CD4-positive, alpha-beta T cell treated with Interleukin-15 for 4 hours (primary cell): ENCODE measurements around the gene ZNF385C.

ENCODE experiments used
- DNase-seq: peaks from one replicate; pipeline ENCODE4 v3.0.0-alpha.2; 2020; ENCODE audit warnings: low spot score

The ZNF385C gene

GRCh38 chr17:42107597-42108576, 9.6 kb upstream of the ZNF385C start:
- peak; percentile 86 for DNase-seq

- DNase-seq = no peak
Measured at GRCh38 chr17:42107124-42107523, 8.9 kb upstream of the ZNF385C start.

DNA sequence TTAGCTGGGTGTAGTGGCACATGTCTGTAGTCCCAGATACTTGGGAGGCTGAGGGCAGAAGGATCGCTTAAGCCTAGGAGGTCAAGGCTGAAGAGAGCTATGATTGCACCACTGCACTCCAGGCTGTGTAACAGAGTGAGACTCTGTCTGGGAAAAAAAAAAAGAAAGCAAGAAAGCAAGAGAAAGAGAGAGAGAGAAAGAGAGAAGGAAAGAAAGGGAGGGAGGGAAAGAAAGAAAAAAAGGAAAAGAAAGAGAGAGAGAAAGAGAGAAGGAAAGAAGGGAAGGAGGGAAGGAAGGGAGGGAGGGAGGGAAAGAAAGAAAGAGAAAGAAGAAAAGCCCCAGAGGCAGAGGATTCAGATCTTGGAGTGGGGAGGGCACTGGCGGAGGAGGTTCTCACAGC, 7.7 kb upstream of the ZNF385C start:
- no peak for DNase-seq

- no peak for DNase-seq
Measured at GRCh38 chr17:42104264-42104663, 6.0 kb upstream of the ZNF385C start.

DNA sequence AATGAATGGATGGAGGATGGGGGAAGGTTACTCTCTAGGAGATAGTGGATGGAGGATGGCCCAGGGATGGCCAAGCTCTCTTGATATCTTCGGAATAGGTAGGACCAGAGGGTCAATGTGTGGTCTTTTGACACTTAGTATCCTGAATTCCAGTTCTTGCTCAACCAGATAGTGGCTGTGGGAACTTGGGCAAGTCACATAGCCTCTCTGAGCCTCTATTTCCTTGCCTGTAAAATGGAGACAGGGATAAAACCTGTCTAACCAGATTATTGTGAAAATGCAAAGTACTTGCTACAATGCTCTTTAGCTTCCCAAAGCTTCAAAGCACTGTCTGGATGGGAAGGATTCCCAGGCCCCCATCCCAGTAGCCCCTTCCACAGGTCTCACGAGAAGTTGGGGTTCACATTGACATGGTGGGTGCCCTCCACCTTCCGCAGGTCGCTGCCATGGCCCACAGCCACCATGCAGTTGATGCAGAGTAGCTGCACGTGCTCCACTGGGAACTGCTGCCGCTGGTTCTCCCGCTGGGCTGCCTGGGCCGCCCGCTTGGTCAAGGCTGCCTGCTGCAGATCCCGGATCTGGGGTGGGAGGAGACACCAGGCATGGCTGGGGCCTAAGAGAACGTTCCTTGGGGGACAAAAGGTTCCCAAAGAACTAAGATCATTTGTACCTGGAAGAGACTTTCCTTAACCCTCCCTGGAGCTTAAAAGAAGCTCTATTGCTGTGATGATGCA, 5.1 kb upstream of the ZNF385C start:
- DNase-seq = no peak

GRCh38 chr17:42101513-42102292, 3.4 kb upstream of the ZNF385C start:
- peak; percentile 59 for DNase-seq

GRCh38 chr17:42098730-42099399, 592 bp upstream of the ZNF385C start:
- no peak for DNase-seq

DNA sequence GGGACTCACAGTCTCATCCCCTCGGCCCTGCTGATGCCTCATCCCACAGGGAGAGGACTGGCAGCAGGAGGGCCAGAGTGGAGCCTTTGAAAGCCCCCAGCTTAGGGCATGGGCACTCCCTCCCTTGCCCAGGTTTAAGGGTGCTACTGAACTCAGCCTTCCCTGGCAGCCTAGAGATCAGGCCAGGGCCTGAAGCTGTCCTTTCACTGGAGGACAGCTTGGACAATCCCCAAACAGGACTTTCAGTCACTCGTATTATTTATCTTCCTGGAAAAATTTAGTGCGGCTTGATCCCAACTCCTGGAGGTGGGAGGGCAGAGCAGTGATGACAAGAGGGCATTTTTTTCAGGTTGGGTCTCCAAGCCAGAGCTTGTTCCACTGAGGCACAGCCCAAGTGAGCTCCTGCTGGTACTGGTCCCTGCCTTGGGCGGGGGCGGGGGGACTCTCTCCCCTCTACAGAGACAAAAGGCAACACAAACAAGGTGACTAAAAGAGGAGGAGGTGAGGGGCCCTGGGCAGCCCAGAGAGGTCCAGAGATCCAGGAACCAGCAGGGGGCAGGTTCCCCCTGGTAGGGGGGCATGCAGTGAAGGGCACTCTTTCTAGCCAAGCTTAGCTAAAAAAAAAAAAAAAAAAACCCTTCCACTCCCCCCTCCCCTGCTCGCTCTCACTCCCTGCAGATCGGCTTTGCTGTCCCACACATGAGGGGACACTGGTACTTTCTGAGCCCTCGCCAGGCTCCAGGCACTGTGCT, 1.7 kb downstream of the ZNF385C start:
- DNase-seq = no peak

- DNase-seq = no peak
Measured at GRCh38 chr17:42094375-42095069, 3.8 kb downstream of the ZNF385C start.

DNA sequence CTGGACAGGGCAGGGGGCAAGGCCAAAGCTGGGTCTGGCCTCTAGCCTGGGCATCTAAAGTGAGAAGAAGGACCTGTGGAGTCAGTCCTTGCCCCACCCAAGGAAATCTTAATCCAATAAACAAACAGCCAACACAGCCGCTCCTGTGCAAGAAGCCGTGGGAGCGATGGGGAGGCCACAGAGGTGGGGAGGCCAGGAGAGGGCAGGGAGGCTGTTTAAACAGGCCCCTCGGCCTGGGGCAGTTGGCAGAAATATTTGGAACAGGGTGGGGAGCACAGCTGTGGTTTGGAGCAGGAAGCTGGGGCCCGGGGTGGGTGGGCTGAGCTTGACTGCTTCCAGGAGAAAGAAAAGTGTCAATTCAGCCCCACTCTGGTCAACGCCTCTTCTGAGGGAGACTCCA, 5.3 kb downstream of the ZNF385C start:
- no peak for DNase-seq

DNA sequence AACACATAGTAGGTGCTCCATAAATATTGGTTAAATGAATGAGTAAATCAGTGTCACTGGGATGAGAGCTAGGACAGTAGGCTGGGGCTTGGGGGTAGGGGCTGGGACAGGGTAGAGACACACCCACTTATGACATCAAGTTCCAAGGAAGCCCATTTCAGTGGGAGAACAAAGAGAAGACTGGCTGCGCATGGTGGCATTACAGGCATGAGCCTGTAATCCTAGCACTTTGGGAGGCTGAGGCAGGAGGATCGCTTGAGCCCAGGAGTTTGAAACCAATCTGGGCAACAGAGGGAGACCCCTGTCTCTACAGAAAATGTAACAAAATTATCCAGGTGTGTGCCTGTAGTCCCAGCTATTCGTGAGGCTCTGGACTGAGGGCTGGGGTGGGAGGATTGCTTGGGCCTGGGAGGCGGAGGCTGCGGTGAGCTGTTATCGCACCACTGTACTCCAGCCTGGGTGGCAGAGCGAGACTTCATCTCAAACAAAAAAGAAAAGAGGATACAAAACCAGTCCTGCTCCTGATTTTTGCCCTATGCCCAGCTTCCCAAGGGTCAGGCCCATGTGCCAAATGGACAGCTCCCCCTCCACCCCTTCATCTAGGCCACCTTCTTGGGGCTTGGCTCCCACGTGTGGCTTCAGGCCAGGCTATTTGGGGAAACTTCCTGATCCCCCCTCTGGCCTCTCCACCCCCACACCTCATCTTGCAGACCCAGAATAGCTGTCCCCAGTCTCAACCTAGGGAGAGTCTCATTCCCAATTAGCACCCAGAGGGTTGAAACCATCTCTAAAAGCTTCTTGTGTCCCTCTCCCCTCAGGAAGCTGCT, 7.1 kb downstream of the ZNF385C start:
- no peak for DNase-seq

DNA sequence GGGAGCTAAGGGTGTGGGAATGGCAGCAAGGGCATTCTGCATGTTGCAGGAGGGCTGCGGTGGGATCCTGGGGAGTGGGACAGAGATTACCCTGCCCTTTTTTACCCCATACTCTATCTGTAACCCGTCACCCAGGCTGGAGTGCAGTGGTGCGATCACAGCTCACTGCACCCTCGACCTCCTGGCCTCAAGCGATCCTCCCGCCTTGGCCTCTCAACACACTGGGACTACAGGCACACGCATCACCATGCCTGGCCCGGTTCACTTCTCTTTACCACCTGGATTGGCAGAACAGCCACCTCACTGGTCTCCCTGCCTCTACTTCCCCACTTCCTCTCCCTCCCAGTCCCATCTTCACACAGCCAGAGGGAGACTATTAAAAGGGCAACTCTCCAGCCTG, 9.5 kb downstream of the ZNF385C start:
- DNase-seq = no peak

DNA sequence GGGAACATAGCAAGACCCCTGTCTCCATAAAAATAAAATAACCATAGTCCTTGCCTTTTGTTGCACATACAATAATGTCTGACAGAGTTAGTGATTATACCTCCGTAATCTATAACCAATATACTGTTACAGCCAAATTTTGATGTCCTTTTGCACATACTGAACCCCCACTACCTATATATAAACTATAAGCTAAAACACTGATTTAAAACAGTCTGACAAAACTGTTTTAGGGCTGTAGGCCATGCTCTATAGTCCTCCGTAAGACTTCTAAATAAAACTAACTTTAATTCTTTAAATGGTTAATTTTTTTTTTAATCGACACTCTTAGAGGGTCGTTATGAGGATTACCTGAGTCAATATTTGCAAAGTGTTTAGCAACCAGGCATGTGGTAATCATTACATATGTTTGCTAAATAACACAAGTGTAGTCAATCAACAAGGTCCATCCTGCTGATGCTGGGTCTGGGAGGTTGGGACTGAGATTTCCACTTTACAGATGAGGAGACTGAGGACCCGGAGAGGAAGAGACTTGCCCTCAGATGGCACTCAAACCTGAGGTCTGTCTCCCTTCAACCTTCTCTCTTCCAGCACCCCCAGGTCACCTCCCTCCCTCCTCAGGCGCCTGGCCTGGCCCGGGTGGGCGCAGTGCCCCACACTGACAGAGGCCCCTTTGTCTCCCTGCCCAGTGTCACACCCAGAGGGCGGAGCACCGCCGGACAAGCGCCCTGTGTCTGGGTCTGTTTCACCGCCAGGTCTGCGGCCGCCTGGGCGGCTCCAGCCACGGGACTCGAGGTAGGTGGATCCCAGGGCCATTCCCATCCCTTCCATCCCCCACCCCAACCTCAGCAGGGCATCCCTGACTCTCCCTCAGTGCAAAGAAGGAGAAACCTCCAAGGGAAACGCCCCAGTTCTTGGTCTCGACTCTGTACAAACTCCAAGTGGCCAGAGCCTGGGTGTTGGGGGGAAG, 10.3 kb downstream of the ZNF385C start:
- DNase-seq = no peak

DNA sequence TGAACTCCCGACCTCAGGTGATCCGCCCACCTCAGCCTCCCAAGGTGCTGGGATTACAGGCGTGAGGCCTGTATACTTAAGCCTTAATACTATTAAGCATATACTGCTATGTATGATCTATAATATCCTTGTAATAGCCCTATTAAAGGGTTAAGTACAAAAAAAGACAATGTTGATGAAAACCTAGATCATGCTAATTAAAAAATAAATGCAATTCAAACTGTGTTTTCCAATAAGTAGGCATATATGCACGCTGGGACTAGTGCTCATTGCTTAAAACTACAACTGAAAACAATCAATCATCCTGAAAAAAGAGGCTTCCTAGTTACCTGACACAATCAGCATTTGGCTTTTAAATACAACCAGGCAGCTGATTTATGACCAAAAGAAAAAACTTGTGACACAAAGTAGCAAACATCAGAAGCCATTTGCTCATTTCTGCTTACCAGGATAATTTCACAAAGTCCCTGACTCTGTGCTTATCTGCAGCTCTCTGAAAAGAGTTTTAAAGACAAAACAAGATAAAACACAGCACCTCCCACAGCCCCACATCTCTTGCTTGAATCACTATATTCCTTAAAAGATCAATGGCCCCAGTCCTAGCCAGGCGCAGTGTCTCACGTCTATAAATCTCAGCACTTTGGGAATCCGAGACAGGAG, 11.1 kb downstream of the ZNF385C start:
- no peak for DNase-seq

- no peak for DNase-seq
Measured at GRCh38 chr17:42081516-42082129, 16.6 kb downstream of the ZNF385C start.

DNA sequence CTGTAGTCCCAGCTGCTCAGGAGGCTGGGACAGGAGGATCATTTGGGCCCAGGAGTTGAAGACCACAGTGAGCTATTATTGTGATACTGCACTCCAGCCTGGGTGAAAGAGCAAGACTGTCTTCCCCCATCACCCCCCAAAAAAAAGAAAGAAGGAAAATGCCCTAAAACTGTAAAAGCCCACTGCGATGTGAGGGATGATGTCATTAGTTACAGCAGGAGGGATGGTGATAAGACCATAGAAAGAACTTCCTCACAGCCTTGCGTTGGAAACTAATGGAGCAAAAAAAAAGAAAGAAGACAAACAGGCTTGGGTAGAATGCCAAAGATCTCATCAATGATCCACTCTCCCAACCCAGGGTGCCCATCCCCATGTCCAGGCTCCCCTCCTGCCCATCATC, 18.7 kb downstream of the ZNF385C start:
- no peak for DNase-seq

GRCh38 chr17:42078396-42079043, 19.8 kb downstream of the ZNF385C start:
- DNase-seq = no peak
